HG03520 (cell line): ENCODE data around the gene RTN4RL1.

Experiments used
- ATAC-seq: cut with Tn5 transposase; IDR thresholded peaks from one replicate; pipeline ENCODE4 v1.9.1; 2021; ENCODE audit warnings: mild to moderate bottlenecking, moderate library complexity; ENCODE audit not compliant: unreplicated experiment

RTN4RL1 gene, protein sequence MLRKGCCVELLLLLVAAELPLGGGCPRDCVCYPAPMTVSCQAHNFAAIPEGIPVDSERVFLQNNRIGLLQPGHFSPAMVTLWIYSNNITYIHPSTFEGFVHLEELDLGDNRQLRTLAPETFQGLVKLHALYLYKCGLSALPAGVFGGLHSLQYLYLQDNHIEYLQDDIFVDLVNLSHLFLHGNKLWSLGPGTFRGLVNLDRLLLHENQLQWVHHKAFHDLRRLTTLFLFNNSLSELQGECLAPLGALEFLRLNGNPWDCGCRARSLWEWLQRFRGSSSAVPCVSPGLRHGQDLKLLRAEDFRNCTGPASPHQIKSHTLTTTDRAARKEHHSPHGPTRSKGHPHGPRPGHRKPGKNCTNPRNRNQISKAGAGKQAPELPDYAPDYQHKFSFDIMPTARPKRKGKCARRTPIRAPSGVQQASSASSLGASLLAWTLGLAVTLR

DNA sequence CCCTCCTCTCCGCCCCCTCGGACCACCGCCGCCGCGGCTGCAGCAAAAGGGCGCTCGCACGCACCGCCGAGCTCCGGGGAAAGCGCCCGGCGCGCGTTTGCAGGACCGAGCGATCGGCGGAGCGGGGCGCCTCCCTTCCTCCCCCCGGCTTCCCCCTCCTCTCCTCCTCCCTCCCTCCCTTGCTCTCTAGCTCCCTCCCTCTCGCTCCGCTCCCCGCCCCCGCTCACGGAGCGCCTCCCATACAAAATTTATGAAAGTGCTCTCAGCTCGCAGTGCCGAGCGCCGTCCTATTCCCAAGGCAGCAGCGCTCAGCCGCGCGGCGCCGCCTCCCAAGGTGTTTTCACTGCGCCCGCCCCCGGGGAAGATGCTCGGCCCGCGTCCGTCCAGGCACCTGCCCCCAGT lies at the start of gene RTN4RL1:
RTN4RL1 (minus strand) TSS at position 115 of the 402 bp plus-strand sequence. CDS start 469 bp downstream, outside the sequence.
- no peak for ATAC-seq

DNA sequence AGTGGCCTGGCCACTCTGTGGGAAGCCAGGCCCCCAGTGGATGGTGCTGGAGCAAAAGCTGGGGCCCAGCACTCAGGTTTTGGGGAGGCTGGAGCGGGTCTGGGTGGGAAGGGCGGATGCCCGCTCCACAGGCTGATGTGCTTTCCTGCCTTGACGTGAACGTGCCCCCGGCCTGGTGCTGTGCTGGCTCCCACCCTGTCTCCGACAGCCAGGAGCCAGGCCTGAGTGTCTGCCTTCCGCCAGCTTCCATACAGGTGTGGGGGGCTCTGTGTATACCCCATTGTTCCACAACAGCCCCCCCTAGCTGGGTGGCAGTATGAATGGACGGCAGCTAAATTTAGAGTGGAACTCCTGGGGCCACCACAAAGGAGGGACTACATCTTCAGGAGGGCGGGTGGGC lies 49.8 kb upstream of the RTN4RL1 start:
- no peak for ATAC-seq

DNA sequence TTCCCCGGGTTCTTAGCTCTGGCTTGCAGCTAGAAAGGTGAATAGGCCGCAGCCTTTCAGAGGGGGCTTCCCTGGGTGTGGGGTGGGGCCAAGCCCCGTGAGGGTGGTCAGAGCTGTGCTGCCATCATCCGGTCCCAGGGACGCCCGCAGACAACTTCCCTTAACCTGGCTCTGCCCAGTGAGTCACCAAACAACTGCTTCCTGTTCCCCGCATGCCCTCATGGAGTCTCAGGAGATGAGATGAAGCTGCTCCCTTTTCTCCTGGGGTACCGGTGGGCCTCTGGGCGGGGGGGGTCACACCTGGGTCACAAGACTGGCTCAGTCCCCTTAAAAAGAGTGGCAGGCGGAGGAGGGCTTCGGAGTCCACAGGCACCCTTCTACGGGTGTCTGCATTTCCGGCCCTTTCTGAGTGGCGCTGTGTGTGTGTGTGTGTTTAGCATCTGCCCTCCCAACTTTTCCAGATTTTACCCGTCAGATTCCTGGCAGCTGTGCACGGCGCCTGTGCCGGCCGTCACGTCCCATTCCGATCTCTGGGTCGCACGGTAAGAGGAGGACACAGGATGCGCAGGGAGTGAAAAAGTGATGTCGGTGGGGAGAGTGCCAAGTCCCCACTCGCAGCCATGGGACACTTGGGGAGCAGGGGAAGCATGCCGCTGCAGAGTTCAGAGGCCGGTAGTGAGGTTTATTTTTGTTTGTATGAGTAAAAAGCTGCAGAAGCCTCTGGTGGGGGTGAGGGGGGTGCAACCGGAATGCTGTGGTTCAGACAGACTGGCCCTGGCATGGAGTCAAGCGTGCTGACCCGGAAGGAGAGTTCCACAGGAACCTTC lies 46.5 kb upstream of the RTN4RL1 start:
- no peak for ATAC-seq

DNA sequence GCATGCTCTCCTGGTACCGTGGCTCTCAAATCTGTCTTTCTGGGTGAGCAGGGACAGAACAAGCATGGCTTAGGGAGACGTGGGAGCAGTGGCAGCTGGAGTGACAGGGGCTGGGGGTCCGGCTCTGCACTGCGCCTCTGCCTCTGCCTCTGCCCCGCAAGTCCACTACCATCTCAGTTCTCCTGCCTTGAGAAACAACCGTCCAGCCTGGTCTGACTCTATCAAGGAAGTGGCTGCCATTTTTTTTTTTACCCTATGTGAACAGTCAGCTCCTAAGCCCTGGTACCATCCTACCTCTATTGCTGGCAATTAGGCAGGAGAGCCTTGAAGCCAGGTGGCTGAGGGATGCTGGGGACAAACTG lies 45.9 kb upstream of the RTN4RL1 start:
- no peak for ATAC-seq

DNA sequence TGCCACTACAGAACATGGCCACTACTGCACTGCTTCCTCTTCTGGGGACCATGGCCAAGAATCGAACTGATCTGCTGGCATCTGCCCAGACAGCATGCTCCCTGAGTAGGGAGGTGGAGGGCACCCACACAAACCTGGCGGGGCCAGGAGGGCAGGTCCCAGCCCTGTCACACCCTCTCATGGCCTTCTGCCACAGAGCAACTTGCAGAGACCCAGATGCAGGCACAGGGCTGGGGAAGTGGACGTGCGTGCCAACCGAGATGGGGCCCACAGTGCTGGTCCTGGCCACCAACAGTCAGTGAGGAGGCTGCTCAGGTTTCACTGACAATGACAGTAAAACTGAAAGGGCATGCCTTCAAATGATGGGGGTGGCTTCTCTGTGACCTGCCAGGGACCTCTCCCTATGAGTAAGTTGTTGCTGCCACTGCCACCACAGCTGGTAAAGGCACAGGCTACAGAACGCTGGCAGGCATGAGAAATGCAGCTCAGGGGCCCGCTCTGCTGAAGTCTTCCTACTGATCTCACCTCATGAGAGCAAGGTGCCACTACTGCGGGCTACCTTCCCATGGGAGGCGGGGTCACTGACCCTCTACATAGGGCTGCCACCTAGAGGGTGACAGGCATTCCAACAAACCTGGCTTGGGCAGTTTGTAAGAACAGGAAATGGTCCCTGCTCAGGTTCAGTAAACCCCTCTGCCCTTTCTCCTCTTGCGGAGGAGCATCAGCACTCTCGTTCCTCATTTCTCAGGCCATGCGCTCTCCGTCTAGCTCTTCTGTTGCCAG lies 45.3 kb upstream of the RTN4RL1 start:
- ATAC-seq, result peak; percentile 71

DNA sequence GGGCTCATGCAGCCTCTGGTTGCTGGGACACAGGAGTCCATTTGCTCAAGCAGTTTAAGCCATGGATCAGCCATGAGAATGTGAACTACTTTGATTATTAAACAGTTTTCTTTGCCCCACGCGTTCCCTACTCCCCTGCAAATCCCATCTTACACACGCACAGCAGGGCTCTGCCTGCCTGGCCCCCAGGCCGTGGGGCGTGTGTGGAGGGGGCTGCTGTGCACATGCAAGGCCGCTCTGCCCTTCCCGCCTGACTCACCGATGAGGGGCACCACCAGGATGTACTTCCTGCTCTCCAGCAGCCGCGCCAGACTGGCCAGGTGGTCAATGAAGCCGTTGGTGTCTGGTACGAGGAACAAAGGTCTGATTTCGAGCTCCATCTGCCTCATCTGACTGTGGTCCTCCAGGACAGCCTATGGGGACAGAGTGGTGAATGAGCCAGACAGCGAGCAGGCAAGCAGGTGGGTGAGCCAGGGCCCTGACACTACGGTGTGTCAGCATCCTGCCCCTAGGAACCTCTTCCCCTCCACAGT lies 43.5 kb upstream of the RTN4RL1 start:
- ATAC-seq, result no peak

DNA sequence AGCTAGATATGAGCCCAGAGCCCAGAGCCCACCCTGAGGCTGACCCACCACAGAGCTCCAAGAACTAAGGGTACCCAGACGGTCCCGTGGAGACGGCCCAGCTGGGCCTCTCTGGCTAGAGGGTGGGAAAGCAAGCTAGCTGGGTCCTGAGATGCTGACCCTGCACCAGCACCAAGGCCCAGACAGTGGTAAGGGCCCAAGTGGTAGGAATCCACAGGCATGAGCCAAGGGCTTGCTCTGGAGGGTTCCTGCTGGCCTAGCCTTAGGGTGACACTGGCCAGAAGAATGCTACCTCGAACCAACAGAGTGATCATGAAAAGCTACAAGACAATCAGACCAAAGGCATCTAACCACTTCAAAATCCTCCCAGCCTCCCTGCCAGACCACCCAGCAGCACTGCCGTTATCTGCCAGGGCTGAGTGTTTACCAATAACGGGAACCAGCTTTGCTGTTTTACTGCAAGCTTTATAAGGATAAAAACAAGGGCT lies 42.9 kb upstream of the RTN4RL1 start:
- no peak for ATAC-seq

DNA sequence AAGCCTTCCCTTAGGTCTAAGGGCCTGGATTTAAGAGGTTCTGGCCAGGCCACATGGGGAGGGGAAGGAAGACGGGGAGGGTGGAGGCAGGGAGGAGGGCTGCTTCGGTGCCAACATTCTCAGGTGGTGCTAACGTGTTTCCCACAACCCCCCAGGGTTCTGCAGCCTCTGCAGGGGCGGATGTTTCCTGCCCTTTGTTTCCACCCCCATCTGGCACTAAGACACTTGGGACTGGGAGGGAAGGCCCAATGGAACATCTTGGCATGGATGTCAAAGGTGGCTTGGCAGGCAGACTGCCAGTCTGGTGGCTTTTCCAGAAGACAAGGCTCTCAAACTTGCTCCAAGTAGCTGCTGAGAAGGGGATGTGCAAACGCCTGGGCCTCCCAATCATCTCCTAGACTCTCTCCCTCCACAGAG lies 42.5 kb upstream of the RTN4RL1 start:
- no peak for ATAC-seq

DNA sequence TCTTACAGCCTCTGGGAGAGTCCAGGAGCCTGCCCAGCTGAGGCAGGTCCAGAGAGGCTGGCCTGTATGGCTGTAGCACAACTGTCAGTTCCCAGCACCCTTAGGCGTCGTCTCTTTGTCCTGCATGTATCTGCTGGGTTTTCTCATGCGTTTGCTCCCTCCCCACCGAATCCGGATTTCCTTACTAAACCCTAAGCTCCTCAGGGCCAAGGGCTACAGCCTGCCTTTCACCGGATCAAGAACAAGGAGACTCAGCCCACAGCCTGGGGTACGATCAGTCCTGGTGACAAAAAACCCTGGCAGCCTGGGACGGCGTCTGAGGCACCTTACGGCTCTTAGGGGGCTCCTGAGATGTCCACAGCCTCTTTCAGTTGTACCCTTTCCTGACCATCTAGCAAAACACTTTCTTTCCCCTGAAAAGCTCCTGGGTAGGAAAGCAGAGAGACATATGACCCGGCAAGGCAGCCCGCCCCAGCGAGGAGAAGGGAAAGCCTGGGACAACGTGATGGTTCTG lies 42.0 kb upstream of the RTN4RL1 start:
- ATAC-seq, result no peak

DNA sequence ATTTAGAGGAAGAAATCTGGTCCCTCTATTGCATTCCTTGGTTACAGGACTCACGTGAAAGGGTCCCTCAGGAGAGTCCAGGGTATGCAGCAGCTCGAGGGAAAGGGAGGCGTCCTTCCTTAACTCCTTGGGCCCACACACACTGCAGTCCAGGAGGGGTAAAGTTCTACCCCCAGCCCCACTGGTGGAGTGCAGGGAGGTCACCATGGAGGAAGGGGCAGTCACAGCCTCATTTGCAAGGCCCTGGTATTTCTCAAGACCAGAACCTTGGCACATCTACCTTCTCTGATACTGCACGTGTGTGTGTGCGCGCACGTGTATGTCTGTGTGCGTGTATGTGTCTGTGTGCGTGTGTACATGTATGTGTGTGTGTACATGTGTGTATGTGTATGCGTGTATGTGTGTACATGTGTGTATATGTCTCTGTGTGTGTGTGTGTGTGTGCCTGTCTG lies 40.8 kb upstream of the RTN4RL1 start:
- no peak for ATAC-seq

DNA sequence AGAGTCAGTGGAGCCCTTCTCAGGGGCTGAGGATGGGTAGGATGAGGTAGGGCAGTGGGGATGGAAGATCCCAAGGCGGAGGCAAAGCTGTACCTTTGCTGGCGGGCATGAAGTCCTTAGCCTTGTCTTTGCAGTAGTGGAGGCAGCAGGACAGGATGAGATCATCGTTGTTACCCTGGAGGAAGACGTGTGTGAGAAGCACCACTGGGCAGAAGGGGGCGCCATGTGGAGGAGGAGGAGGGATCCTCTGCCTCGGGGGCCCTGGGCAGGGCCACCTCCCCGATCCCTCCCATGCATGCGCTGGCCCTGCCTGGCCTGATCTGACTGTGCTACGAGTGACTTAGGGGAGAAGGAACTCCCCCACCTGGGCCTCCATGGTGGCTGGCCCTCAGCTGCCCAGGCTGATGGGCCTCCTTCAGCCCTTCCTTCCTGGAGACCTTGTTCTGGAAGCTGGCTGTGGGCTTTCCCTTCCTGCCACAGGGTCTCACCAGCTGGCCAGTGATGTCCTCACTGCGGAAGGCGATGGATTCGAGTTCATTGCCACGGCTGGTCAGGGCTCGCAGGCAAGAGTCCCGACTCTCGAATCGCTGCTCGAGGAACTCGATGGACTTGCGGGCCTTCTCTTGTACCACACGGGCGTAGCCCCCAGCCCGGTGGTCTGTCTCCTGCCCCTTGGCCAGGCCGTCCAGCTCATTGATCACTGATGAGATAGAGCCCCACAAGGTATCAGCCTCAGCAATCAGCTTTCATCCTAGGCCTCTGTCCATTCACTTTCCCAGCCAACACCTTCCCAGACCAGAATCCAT lies 40.0 kb upstream of the RTN4RL1 start:
- no peak for ATAC-seq

DNA sequence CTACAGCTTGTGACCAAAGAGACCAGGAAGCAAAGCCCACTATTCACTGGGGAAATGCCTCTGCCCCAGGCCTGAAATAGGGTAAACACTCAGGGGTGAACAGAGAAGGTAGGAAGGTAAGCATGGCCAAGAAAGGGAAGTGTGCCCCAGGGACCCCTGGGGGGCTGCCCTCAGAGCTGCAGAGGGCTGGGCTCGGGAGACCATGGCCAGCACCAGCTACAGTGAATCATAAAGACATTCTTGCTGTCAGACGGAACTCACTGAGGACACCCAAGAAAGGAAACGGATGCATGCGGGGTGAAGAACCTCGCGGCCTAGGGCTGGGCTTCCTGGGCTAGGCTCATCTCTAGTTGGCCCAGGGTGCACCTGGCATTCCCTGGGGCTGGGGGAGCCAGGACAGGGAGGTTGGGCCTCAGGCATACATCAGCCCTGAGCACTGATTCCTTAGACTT lies 39.4 kb upstream of the RTN4RL1 start:
- ATAC-seq, result no peak

DNA sequence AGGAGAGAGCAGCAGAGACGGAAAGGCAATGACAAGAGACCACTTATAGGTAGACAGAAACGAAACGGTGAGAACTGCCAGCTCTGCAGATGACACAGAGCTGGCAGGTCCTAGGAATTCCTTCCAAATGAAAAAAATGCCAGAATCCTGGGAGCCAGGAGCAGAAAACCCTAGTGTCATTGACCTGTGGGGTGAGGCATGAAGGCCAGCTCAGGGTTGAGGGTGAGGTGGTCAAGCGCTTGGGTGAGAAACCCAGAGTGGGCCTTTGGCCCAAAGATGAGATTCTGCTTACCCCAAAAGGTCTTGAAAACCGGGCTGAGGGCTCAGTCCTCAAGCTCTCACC lies 39.0 kb upstream of the RTN4RL1 start:
- ATAC-seq, result no peak

DNA sequence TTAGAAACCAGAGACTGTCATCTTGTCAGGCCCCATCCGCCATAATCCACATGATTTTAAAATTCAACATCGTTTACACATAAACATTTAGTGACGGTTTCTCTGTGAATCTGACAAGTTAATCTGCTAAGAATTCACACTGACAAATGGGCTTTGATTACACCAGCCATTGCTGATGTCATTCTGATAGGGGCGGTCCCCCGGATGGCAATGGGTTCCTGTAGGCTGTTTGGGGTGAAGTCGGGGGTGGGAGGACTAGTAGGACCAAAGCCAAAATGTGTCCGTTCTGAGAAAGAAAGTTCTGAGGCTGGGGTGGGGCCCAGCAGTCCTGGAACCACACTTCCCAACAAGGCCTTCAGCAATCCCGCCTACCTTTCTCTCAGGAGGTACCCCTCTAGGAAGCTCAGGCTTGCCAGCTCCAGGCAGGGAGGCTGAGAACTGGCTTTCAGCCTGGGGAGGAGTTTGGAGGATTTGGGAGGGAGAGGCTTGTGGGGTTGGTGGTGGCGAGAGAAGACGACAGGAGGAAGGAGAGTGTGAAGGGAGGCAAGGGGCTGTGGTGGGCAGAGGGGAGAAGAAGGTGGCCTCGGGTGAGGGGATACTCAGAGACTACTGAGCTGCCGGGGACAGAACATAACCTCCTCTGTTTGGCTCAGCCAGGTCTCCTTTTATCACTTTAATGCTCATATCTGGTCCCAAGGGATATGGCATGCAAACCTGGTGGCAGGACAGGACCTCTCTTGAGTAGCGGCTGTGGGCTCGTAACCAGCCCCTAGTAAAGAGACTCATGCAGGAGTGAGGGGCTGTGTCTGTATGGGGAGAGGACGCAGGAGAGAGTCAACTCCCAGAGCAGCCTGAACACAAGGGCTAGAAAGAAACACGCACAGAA lies 38.4 kb upstream of the RTN4RL1 start:
- ATAC-seq, result no peak

DNA sequence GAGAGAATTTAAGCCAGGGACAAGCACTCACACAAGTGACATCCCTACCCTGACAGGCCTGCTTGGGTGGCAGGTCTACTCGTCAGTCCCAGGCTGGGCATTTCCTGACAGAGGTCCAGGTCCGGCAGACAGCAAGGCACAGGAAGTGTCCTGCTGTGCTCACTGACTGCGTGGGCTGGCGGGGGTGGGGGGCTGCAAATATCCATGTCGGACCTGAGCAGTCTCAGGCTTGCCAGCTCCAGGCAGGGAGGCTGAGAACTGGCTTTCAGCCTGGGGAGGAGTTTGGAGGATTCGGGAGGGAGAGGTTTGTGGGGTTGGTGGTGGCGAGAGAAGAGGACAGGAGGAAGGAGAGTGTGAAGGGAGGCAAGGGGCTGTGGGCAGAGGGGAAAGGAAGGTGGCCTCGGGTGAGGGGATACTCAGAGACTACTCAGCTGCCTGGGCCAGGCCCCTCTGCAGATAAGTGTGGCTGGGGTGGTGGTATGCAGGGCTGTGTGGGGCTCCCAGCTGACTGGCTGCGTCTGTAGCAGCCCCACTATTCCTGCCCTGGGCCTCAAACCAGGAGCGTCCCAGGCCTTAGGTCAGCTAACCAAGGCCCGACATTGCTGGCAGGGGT lies 37.5 kb upstream of the RTN4RL1 start:
- ATAC-seq, result no peak

DNA sequence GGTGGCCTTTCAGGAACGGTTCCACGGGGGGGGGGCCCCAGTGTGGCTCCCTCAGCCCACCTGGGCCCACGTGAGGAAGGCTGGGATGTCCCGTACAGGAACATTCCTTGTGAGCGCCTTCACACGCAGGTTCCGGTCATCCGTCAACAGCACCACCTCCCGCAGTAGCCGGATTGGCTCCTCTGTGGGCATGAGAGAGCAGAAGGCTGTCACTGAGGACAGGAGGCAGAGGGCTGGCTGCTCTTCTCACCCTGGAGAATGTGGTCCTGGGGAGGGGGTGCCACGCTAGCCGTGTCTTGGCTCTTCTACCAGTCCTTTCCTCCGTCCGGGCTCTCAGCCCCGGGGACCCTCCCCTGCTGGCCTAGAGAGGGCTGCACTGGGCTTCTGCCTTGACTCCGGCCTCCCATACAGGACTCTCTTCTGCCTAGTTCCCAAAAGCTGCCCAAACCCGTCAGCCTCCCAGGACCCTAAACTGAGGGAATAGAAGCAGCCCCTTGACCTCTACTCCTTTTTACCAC lies 36.4 kb upstream of the RTN4RL1 start:
- no peak for ATAC-seq

DNA sequence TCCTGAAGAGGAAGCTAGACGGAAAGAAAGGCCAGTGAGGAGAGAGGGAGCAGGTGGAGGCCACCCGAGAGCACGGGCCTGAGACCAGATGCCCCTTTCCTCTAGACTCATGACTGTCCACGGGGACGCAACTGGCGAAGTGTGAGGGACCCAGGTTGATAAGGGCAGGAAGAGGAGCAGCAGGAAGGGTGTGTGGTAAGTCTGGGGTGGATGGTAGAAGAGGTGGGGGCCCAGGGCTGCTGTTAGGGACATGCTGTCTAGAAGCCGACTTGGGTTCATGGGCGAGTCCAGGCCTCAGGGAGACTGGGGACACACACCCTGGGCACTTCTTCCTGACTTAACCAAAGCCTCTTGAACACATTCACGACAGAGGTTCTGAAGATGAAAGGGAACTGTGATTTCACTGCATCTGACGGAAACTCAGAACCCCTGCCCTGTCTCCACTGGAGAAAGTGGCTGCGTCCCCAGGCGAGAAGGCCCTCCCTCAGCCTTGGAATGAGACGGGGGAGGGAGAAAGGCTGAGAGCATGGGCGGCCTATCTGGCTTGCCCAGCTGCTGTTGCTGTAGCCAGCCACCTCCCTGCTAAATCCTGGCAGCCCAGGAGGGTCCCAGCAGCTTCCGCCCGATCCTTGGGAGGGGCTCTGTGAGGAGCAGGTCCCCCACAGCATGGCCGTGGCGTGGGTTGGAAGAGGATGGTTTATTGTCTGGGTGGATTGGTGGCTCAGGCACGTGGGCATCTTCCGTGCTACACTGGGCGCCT lies 35.7 kb upstream of the RTN4RL1 start:
- no peak for ATAC-seq

DNA sequence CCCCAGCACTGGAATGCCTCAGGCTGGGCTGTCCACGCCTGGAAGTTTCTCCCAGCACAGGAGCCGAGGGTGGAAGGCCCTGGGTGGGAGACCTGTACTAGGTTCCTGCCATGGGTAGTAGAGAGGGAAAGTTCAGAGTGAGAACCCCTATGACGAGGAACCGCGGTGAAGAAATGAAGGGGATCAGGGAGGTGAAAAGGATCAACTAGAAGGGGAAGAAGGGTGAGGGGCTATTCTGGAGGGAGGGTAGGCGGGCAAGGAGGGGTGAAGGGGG lies 35.2 kb upstream of the RTN4RL1 start:
- ATAC-seq, result no peak
